H1 (cell line): Measurements from ENCODE around the gene SLC5A10. TPM values are rescaled to one million over a fixed set of nuclear protein-coding genes. Genes with fewer than 3 reads are reported as not detected.

ENCODE experiments used
- BCL11A ChIP-seq, 2 experiments: IDR thresholded peaks; one replicate each; pipeline ENCODE4 v1.6.1; 2011; ENCODE audit warnings: low read depth in 2 of 2, low read length in 2 of 2, mild to moderate bottlenecking in 2 of 2
- CTBP2 ChIP-seq: IDR thresholded peaks from 2 replicates; pipeline ENCODE4 v1.7.0; 2011; ENCODE audit warnings: borderline replicate concordance, mild to moderate bottlenecking, moderate library complexity, mixed read lengths, low read length; ENCODE audit not compliant: insufficient read depth, insufficient read length
- EP300 ChIP-seq, 2 experiments: IDR thresholded peaks; 1 replicate in 1 of 2; 2 replicates in 1 of 2; pipeline ENCODE4 v1.6.1; 2011 to 2012; ENCODE audit warnings: low read depth in 2 of 2, low read length in 2 of 2, mild to moderate bottlenecking in 2 of 2, borderline replicate concordance in 1 of 2, inconsistent platforms in 1 of 2, moderate library complexity in 1 of 2
- EZH2 ChIP-seq: fragments of 200-600 bp; sonication (generic); IDR thresholded peaks from 2 replicates; pipeline ENCODE4 v1.7.1; 2012; ENCODE audit warnings: low read depth, mild to moderate bottlenecking, moderate library complexity, low read length, inconsistent platforms; ENCODE audit not compliant: severe bottlenecking
- JUND ChIP-seq: IDR thresholded peaks from 2 replicates; pipeline ENCODE4 v1.6.1; 2011; ENCODE audit warnings: mild to moderate bottlenecking, improper control_type of control experiment, low read length
- KDM1A ChIP-seq: fragments of 200-600, 300-600 bp; sonication (generic); IDR thresholded peaks from 2 replicates; pipeline ENCODE4 v1.7.1; 2016; ENCODE audit warnings: mild to moderate bottlenecking, low read length, borderline replicate concordance
- NANOG ChIP-seq: IDR thresholded peaks from 2 replicates; pipeline ENCODE4 v1.6.1; 2011; ENCODE audit warnings: low read length, low read depth, mild to moderate bottlenecking, inconsistent platforms; ENCODE audit not compliant: insufficient read depth, poor library complexity, severe bottlenecking
- RFX5 ChIP-seq: IDR thresholded peaks from 2 replicates; pipeline ENCODE4 v1.6.1; 2011; ENCODE audit warnings: low read depth, low read length, improper control_type of control experiment, borderline replicate concordance
- RXRA ChIP-seq: IDR thresholded peaks from 2 replicates; pipeline ENCODE4 v1.6.1; 2011; ENCODE audit warnings: low read depth, mild to moderate bottlenecking, low read length, moderate library complexity; ENCODE audit not compliant: insufficient read depth
- SAP30 ChIP-seq: fragments of 300-600 bp; sonication (generic); IDR thresholded peaks from 2 replicates; pipeline ENCODE4 v1.7.1; 2012; ENCODE audit warnings: low read length, moderate library complexity, mild to moderate bottlenecking, inconsistent platforms; ENCODE audit not compliant: insufficient read depth, insufficient replicate concordance
- SP1 ChIP-seq: IDR thresholded peaks from 2 replicates; pipeline ENCODE4 v1.6.1; 2011; ENCODE audit warnings: low read depth, low read length
- SP2 ChIP-seq: IDR thresholded peaks from 2 replicates; pipeline ENCODE4 v1.6.1; 2012; ENCODE audit warnings: mild to moderate bottlenecking, low read length, inconsistent platforms
- SP4 ChIP-seq: IDR thresholded peaks from 2 replicates; pipeline ENCODE4 v1.6.1; 2012; ENCODE audit warnings: low read length, inconsistent platforms
- SRF ChIP-seq: IDR thresholded peaks from 2 replicates; pipeline ENCODE4 v1.6.1; 2011; ENCODE audit warnings: mild to moderate bottlenecking, low read depth, low read length, moderate library complexity
- SUZ12 ChIP-seq: fragments of 200-600 bp; sonication (generic); IDR thresholded peaks from 2 replicates; pipeline ENCODE4 v1.6.1; 2012; ENCODE audit warnings: mild to moderate bottlenecking, inconsistent platforms, low read length, moderate library complexity, mixed read lengths
- TCF12 ChIP-seq: IDR thresholded peaks from 2 replicates; pipeline ENCODE4 v1.6.1; 2011; ENCODE audit warnings: low read depth, mild to moderate bottlenecking, low read length
- polyA plus RNA-seq, 7 experiments: library from polyadenylated mRNA; depleted of rRNA in 3 of 7; stranded (reverse) in 5 of 7; unstranded in 2 of 7; fragments of >200 nt in 5 of 7; fragments of 200-250 nt in 2 of 7; gene quantifications; 1 replicate in 5 of 7; 2 replicates in 1 of 7; 4 replicates in 1 of 7; pipeline versions ENCODE4 v1.2.1 to v1.2.3, GENCODE V29; 2011 to 2013; ENCODE audit warnings: missing spikeins in 2 of 7, mixed read lengths in 2 of 7
- total RNA-seq: library from RNA; stranded (reverse); fragmentation: NEBNext Ultra II Directional; extraction: Animal tissue kit (Norgen Biotek cat#: 25700); gene quantifications from 2 replicates; pipeline ENCODE4 v1.2.1, GENCODE V29; 2021
- TF ChIP-seq, protein P1 (sequence below): IDR thresholded peaks from 2 replicates; pipeline ENCODE4 v1.6.1; 2012; ENCODE audit warnings: low read length, inconsistent platforms
- TF ChIP-seq, protein P2 (sequence below), 3 experiments: IDR thresholded peaks; 1 replicate in 2 of 3; 2 replicates in 1 of 3; pipeline versions ENCODE4 v1.5.1 to v1.6.1; 2011; ENCODE audit warnings: low read length in 3 of 3, mild to moderate bottlenecking in 3 of 3, inconsistent platforms in 2 of 3, low read depth in 1 of 3, moderate library complexity in 1 of 3; ENCODE audit not compliant: insufficient read depth in 1 of 3; ENCODE audit errors: control extremely low read depth in 1 of 3

Gene SLC5A10
- total and polyA plus RNA-seq, 2 of the 8 experiments (the other 6 are each of a cell fraction or from before 2014, with no cell fraction given), result 0.05 to 0.11 TPM

DNA sequence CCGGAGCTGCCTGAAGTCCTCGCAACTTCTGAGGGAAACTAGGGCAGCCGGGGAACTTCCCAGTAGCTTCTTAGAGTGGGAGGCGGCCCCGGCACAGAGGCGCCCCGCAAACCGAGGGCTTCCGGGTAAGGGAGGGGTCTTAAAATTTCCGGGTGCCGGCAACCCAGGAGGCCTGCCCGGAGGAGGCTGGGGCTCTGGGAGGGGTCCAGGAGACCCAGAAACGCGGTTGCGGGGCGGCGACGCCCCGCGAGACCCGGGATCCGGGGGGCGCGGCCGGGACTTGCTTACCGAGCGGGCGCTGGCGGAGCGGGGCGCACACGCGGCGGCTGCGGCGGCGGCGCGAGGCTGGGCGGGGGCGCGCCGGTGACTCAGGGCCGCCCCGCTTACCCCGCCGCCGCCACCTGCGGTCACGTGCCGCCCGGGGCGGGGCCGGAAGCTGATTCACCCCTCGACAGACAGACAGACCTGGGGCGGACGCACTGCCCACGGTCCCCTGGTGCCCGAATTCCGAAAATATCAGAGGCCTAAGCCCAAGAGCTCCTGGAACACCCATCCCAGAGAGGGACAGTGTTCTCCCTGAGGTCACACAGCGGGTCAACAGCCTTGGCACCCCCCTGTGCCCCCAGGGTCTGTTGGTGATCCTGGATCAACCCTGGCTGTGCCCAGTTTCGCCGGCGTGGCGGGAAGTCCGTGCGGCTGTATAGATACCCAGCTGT, 52.6 kb downstream of the SLC5A10 start, which contains the start of gene FAM83G (continued):
- TF ChIP-seq NANOG (no peak), SRF (no peak), CTBP2 (no peak), EP300 (IDR thresholded peaks at IDR 0.05; ENCODE audit: borderline replicate concordance in 1 of 2, low read depth in 2 of 2, low read length in 2 of 2) (no peak), JUND (peak; percentile 76), BCL11A (IDR thresholded peaks at IDR 0.05; ENCODE audit: low read depth in 2 of 2, low read length in 2 of 2) (no peak), SP1 (no peak), SAP30 (no peak), TCF12 (no peak), SP2 (no peak), EZH2 (no peak), SP4 (no peak), RFX5 (no peak), RXRA (no peak), KDM1A (peak; percentile 57; the same call in 1 of the 2 replicates), SUZ12 (no peak)
- TF ChIP-seq, protein P1, sequence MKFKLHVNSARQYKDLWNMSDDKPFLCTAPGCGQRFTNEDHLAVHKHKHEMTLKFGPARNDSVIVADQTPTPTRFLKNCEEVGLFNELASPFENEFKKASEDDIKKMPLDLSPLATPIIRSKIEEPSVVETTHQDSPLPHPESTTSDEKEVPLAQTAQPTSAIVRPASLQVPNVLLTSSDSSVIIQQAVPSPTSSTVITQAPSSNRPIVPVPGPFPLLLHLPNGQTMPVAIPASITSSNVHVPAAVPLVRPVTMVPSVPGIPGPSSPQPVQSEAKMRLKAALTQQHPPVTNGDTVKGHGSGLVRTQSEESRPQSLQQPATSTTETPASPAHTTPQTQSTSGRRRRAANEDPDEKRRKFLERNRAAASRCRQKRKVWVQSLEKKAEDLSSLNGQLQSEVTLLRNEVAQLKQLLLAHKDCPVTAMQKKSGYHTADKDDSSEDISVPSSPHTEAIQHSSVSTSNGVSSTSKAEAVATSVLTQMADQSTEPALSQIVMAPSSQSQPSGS, result no peak
- TF ChIP-seq, protein P2, sequence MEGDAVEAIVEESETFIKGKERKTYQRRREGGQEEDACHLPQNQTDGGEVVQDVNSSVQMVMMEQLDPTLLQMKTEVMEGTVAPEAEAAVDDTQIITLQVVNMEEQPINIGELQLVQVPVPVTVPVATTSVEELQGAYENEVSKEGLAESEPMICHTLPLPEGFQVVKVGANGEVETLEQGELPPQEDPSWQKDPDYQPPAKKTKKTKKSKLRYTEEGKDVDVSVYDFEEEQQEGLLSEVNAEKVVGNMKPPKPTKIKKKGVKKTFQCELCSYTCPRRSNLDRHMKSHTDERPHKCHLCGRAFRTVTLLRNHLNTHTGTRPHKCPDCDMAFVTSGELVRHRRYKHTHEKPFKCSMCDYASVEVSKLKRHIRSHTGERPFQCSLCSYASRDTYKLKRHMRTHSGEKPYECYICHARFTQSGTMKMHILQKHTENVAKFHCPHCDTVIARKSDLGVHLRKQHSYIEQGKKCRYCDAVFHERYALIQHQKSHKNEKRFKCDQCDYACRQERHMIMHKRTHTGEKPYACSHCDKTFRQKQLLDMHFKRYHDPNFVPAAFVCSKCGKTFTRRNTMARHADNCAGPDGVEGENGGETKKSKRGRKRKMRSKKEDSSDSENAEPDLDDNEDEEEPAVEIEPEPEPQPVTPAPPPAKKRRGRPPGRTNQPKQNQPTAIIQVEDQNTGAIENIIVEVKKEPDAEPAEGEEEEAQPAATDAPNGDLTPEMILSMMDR (IDR thresholded peaks at IDR 0.05; ENCODE audit: control extremely low read depth in 1 of 3, insufficient read depth in 1 of 3, low read depth in 1 of 3, low read length in 3 of 3), result no peak
